H9 (cell line): Measurements from ENCODE around the gene DCC. TPM values are rescaled to one million over a fixed set of nuclear protein-coding genes. Genes with fewer than 3 reads are reported as not detected.

ENCODE experiments used
- DNase-seq: peaks from one replicate; pipeline ENCODE4 v3.0.0-alpha.2; 2017
- H2AFZ ChIP-seq: one replicate; pipeline ENCODE4 v1.6.1; 2013; ENCODE audit warnings: mild to moderate bottlenecking, low read length, control low read depth, moderate library complexity
- H2AK5ac ChIP-seq: 2 replicates; pipeline ENCODE4 v1.6.1; 2013; ENCODE audit warnings: low read length, control low read depth, mixed read lengths; ENCODE audit not compliant: insufficient read length
- H2BK120ac ChIP-seq: one replicate; pipeline ENCODE4 v1.6.1; 2013; ENCODE audit warnings: low read depth, mild to moderate bottlenecking, low read length, control low read depth, inconsistent platforms; ENCODE audit not compliant: poor library complexity, severe bottlenecking
- H2BK12ac ChIP-seq: 2 replicates; pipeline ENCODE4 v1.6.1; 2013; ENCODE audit warnings: low read length, control low read depth, mixed read lengths, low read depth; ENCODE audit not compliant: insufficient read length
- H2BK15ac ChIP-seq: 2 replicates; pipeline ENCODE4 v1.6.1; 2013; ENCODE audit warnings: low read depth, low read length, control low read depth
- H2BK20ac ChIP-seq: one replicate; pipeline ENCODE4 v1.6.1; 2013; ENCODE audit warnings: low read depth, mild to moderate bottlenecking, low read length, control low read depth, inconsistent platforms; ENCODE audit not compliant: poor library complexity, severe bottlenecking
- H2BK5ac ChIP-seq: 2 replicates; pipeline ENCODE4 v1.6.1; 2013; ENCODE audit warnings: low read length, control low read depth, mixed read lengths; ENCODE audit not compliant: insufficient read length
- H3K14ac ChIP-seq: 2 replicates; pipeline ENCODE4 v1.6.1; 2013; ENCODE audit warnings: low read length, control low read depth; ENCODE audit not compliant: insufficient read depth
- H3K18ac ChIP-seq: 2 replicates; pipeline ENCODE4 v1.6.1; 2013; ENCODE audit warnings: low read depth, mild to moderate bottlenecking, mixed read lengths, low read length, control low read depth; ENCODE audit not compliant: insufficient read length
- H3K23ac ChIP-seq: 2 replicates; pipeline ENCODE4 v1.6.1; 2013; ENCODE audit warnings: low read length, control low read depth, mixed read lengths, low read depth; ENCODE audit not compliant: insufficient read length
- H3K23me2 ChIP-seq: 2 replicates; pipeline ENCODE4 v1.6.1; 2013; ENCODE audit warnings: low read depth, mild to moderate bottlenecking, mixed read lengths, low read length, control low read depth; ENCODE audit not compliant: insufficient read length, poor library complexity, severe bottlenecking
- H3K27ac ChIP-seq: 2 replicates; pipeline ENCODE4 v1.5.1; 2013; ENCODE audit warnings: low read length, control low read depth, mixed read lengths, low read depth; ENCODE audit not compliant: insufficient read length
- H3K27me3 ChIP-seq: 2 replicates; pipeline ENCODE4 v1.6.1; 2013; ENCODE audit warnings: low read length, control low read depth, inconsistent platforms; ENCODE audit not compliant: insufficient read depth
- H3K4ac ChIP-seq: 2 replicates; pipeline ENCODE4 v1.6.1; 2013; ENCODE audit warnings: low read depth, mild to moderate bottlenecking, control low read depth, inconsistent platforms, low read length, moderate library complexity
- H3K4me1 ChIP-seq: 2 replicates; pipeline ENCODE4 v1.6.1; 2013; ENCODE audit warnings: low read length, control low read depth, inconsistent platforms; ENCODE audit not compliant: insufficient read depth
- H3K4me2 ChIP-seq: 2 replicates; pipeline ENCODE4 v1.6.1; 2013; ENCODE audit warnings: low read length, control low read depth, mixed read lengths; ENCODE audit not compliant: insufficient read length, insufficient read depth
- H3K56ac ChIP-seq: 2 replicates; pipeline ENCODE4 v1.6.1; 2013; ENCODE audit warnings: low read depth, mild to moderate bottlenecking, mixed read lengths, low read length, control low read depth; ENCODE audit not compliant: insufficient read length
- H3K79me1 ChIP-seq: 2 replicates; pipeline ENCODE4 v1.6.1; 2013; ENCODE audit warnings: low read depth, mild to moderate bottlenecking, moderate library complexity, low read length, control low read depth, inconsistent platforms; ENCODE audit not compliant: insufficient read depth, poor library complexity, severe bottlenecking
- H3K79me2 ChIP-seq: 2 replicates; pipeline ENCODE4 v1.6.1; 2013; ENCODE audit warnings: low read length, control low read depth, inconsistent platforms; ENCODE audit not compliant: insufficient read depth
- H3K9ac ChIP-seq: 2 replicates; pipeline ENCODE4 v1.6.1; 2013; ENCODE audit warnings: low read length, control low read depth, mixed read lengths; ENCODE audit not compliant: insufficient read length; ENCODE audit errors: extremely low read depth
- H3K9me3 ChIP-seq: one replicate; pipeline ENCODE4 v1.6.1; 2013; ENCODE audit warnings: low read depth, low read length, inconsistent platforms; ENCODE audit not compliant: control insufficient read depth
- H3T11ph ChIP-seq: one replicate; pipeline ENCODE4 v1.6.1; 2013; ENCODE audit warnings: mild to moderate bottlenecking, low read length, control low read depth, inconsistent platforms
- H4K20me1 ChIP-seq: one replicate; pipeline ENCODE4 v1.6.1; 2013; ENCODE audit not compliant: control insufficient read depth, insufficient read length, insufficient read depth
- H4K5ac ChIP-seq: 2 replicates; pipeline ENCODE4 v1.6.1; 2013; ENCODE audit warnings: low read depth, mild to moderate bottlenecking, mixed read lengths, low read length, control low read depth; ENCODE audit not compliant: insufficient read length
- H4K8ac ChIP-seq: replicated peaks from 2 replicates; pipeline ENCODE4 v1.6.1; 2013; ENCODE audit warnings: low read length, control low read depth, mixed read lengths, low read depth; ENCODE audit not compliant: insufficient read length
- H4K91ac ChIP-seq: 2 replicates; pipeline ENCODE4 v1.6.1; 2013; ENCODE audit warnings: low read depth, mild to moderate bottlenecking, moderate library complexity, mixed read lengths, low read length, control low read depth; ENCODE audit not compliant: insufficient read length
- H3K27ac Mint-ChIP-seq, 3 experiments: 2 replicates in 2 of 3; 3 replicates in 1 of 3; pipeline ENCODE4 v1.8.0; 2020 to 2021; ENCODE audit warnings: mixed read lengths in 3 of 3, mild to moderate bottlenecking in 1 of 3, moderate library complexity in 1 of 3
- H3K27me3 Mint-ChIP-seq: 2 replicates; pipeline ENCODE4 v1.8.0; 2021; ENCODE audit warnings: low read depth, mild to moderate bottlenecking, moderate library complexity, mixed read lengths
- H3K36me3 Mint-ChIP-seq, 3 experiments: 2 replicates in 2 of 3; 3 replicates in 1 of 3; pipeline ENCODE4 v1.8.0; 2020 to 2021; ENCODE audit warnings: low read depth in 3 of 3, mixed read lengths in 3 of 3; ENCODE audit not compliant: insufficient read depth in 1 of 3
- H3K4me1 Mint-ChIP-seq, 2 experiments: 2 replicates each; pipeline ENCODE4 v1.8.0; 2020; ENCODE audit warnings: mixed read lengths in 2 of 2
- H3K4me3 Mint-ChIP-seq, 2 experiments: 2 replicates in 1 of 2; 3 replicates in 1 of 2; pipeline ENCODE4 v1.8.0; 2020 to 2021; ENCODE audit warnings: mild to moderate bottlenecking in 2 of 2, mixed read lengths in 2 of 2, moderate library complexity in 1 of 2
- H3K9me3 Mint-ChIP-seq, 2 experiments: 2 replicates in 1 of 2; 3 replicates in 1 of 2; pipeline ENCODE4 v1.8.0; 2020; ENCODE audit warnings: mild to moderate bottlenecking in 2 of 2, mixed read lengths in 2 of 2, moderate library complexity in 1 of 2
- CTCF ChIP-seq: fragments of 200-600 bp; sonication (generic); conservative IDR thresholded peaks from 3 replicates; pipeline ENCODE4 v1.8.0; 2021; ENCODE audit warnings: antibody characterized with exemption, mild to moderate bottlenecking
- WGBS: extraction: QIAGEN DNeasy Blood & Tissue Kit; methylation state at CpG from one replicate; pipeline ENCODE4 v1.1.7; 2013; ENCODE audit warnings: missing lambda C conversion rate, low lambda C conversion rate, mixed read lengths; ENCODE audit not compliant: insufficient read length; ENCODE audit errors: extremely low coverage; 5-methylcytosine and 5-hydroxymethylcytosine counted together
- total RNA-seq: library from RNA; stranded (reverse); gene quantifications from 2 replicates; pipeline ENCODE4 v1.2.1, GENCODE V29; 2021

The DCC gene
- total RNA-seq, 1 experiment from 2014 or later: 0.35 TPM

- peaks cover 2 to 13% of the 10 kb centered on the region in 2 experiments; a peak in 4 of 5 replicates for H3K9me3 Mint-ChIP-seq
- H2BK20ac ChIP-seq: no peak overlapping the region
- H2AFZ ChIP-seq: no peak overlapping the region
- no peaks in the 10 kb centered on the region for H4K20me1 ChIP-seq
- no peak overlapping the region for H3K4me3 Mint-ChIP-seq
- H2BK120ac ChIP-seq: no peak overlapping the region
- TF ChIP-seq CTCF: no peak
- no peak overlapping the region for H3K27ac Mint-ChIP-seq
- no peak overlapping the region for H4K5ac ChIP-seq
- H3K27me3 ChIP-seq: no peaks in the 10 kb centered on the region
- H3K27ac ChIP-seq: no peak overlapping the region
- H2BK15ac ChIP-seq: no peak overlapping the region
- peaks cover 0 to 4% (median 4%) of the 10 kb centered on the region in 3 experiments; a peak in 2 of 7 replicates for H3K36me3 Mint-ChIP-seq
- peaks cover 2% of the 10 kb centered on the region; the same call in 1 of the 2 replicates for H3K27me3 Mint-ChIP-seq
- H3K23ac ChIP-seq: no peak overlapping the region
- no peak overlapping the region for H3K9ac ChIP-seq
- no peak overlapping the region for H4K91ac ChIP-seq
- H2BK12ac ChIP-seq: no peak overlapping the region
- no peak overlapping the region for H3K56ac ChIP-seq
- H3K9me3 ChIP-seq: no peaks in the 10 kb centered on the region
- H3K23me2 ChIP-seq: no peaks in the 10 kb centered on the region
- H3K4ac ChIP-seq: no peak overlapping the region
- H3T11ph ChIP-seq: no peak overlapping the region
- no peak overlapping the region for H4K8ac ChIP-seq
- H2AK5ac ChIP-seq: no peak overlapping the region
- H3K4me2 ChIP-seq: no peak overlapping the region
- no peak overlapping the region for H2BK5ac ChIP-seq
- DNase-seq: no peak
- H3K14ac ChIP-seq: no peak overlapping the region
- no CpG with 5 or more reads among the region's 6 CpGs for WGBS
- no peaks in the 10 kb centered on the region for H3K79me2 ChIP-seq
- no peaks in the 10 kb centered on the region; the same call in 1 of the 2 replicates for H3K4me1 ChIP-seq
- no peaks in the 10 kb centered on the region for H3K79me1 ChIP-seq
- H3K4me1 Mint-ChIP-seq: no peaks in the 10 kb centered on the region
- H3K18ac ChIP-seq: no peak overlapping the region
These were observed 141.1 kb downstream of the DCC start for GRCh38 chr18:52481116-52481515.
